ENCODE measurements around the gene KRTAP10-12.

The KRTAP10-12 gene

GRCh38 chr21:44734841-44735240 lies 37.9 kb downstream of the KRTAP10-12 start:
- DNase-seq: no peak

- DNase-seq: no peak
Measured at GRCh38 chr21:44735821-44736220, 38.8 kb downstream of the KRTAP10-12 start.

GRCh38 chr21:44736291-44737004 lies 39.5 kb downstream of the KRTAP10-12 start:
- no peak for DNase-seq

GRCh38 chr21:44737706-44738354 lies 40.9 kb downstream of the KRTAP10-12 start:
- DNase-seq: no peak

- no peak for DNase-seq
Measured at GRCh38 chr21:44738621-44739020, 41.6 kb downstream of the KRTAP10-12 start.

- DNase-seq: no peak
Measured at GRCh38 chr21:44739316-44739715, 42.3 kb downstream of the KRTAP10-12 start.

- DNase-seq: no peak
Measured at GRCh38 chr21:44740742-44741141, 43.8 kb downstream of the KRTAP10-12 start.

GRCh38 chr21:44741921-44742320 lies 44.9 kb downstream of the KRTAP10-12 start:
- DNase-seq: no peak

GRCh38 chr21:44742418-44743153 lies 45.6 kb downstream of the KRTAP10-12 start:
- no peak for DNase-seq
